H9 (cell line): ENCODE data around the gene KRT8. TPM values are rescaled to one million over a fixed set of nuclear protein-coding genes. Genes with fewer than 3 reads are reported as not detected.
A peak's percentile ranks its signal among the peaks of the same experiment; 100 is the strongest.

Experiments used
- DNase-seq: peaks from one replicate; pipeline ENCODE4 v3.0.0-alpha.2; 2017
- H2AFZ ChIP-seq: one replicate; pipeline ENCODE4 v1.6.1; 2013; ENCODE audit warnings: mild to moderate bottlenecking, low read length, control low read depth, moderate library complexity
- H2AK5ac ChIP-seq: 2 replicates; pipeline ENCODE4 v1.6.1; 2013; ENCODE audit warnings: low read length, control low read depth, mixed read lengths; ENCODE audit not compliant: insufficient read length
- H2BK120ac ChIP-seq: one replicate; pipeline ENCODE4 v1.6.1; 2013; ENCODE audit warnings: low read depth, mild to moderate bottlenecking, low read length, control low read depth, inconsistent platforms; ENCODE audit not compliant: poor library complexity, severe bottlenecking
- H2BK12ac ChIP-seq: 2 replicates; pipeline ENCODE4 v1.6.1; 2013; ENCODE audit warnings: low read length, control low read depth, mixed read lengths, low read depth; ENCODE audit not compliant: insufficient read length
- H2BK15ac ChIP-seq: 2 replicates; pipeline ENCODE4 v1.6.1; 2013; ENCODE audit warnings: low read depth, low read length, control low read depth
- H2BK20ac ChIP-seq: one replicate; pipeline ENCODE4 v1.6.1; 2013; ENCODE audit warnings: low read depth, mild to moderate bottlenecking, low read length, control low read depth, inconsistent platforms; ENCODE audit not compliant: poor library complexity, severe bottlenecking
- H2BK5ac ChIP-seq: 2 replicates; pipeline ENCODE4 v1.6.1; 2013; ENCODE audit warnings: low read length, control low read depth, mixed read lengths; ENCODE audit not compliant: insufficient read length
- H3K14ac ChIP-seq: 2 replicates; pipeline ENCODE4 v1.6.1; 2013; ENCODE audit warnings: low read length, control low read depth; ENCODE audit not compliant: insufficient read depth
- H3K18ac ChIP-seq: 2 replicates; pipeline ENCODE4 v1.6.1; 2013; ENCODE audit warnings: low read depth, mild to moderate bottlenecking, mixed read lengths, low read length, control low read depth; ENCODE audit not compliant: insufficient read length
- H3K23ac ChIP-seq: 2 replicates; pipeline ENCODE4 v1.6.1; 2013; ENCODE audit warnings: low read length, control low read depth, mixed read lengths, low read depth; ENCODE audit not compliant: insufficient read length
- H3K23me2 ChIP-seq: 2 replicates; pipeline ENCODE4 v1.6.1; 2013; ENCODE audit warnings: low read depth, mild to moderate bottlenecking, mixed read lengths, low read length, control low read depth; ENCODE audit not compliant: insufficient read length, poor library complexity, severe bottlenecking
- H3K27ac ChIP-seq: 2 replicates; pipeline ENCODE4 v1.5.1; 2013; ENCODE audit warnings: low read length, control low read depth, mixed read lengths, low read depth; ENCODE audit not compliant: insufficient read length
- H3K27me3 ChIP-seq: 2 replicates; pipeline ENCODE4 v1.6.1; 2013; ENCODE audit warnings: low read length, control low read depth, inconsistent platforms; ENCODE audit not compliant: insufficient read depth
- H3K4ac ChIP-seq: 2 replicates; pipeline ENCODE4 v1.6.1; 2013; ENCODE audit warnings: low read depth, mild to moderate bottlenecking, control low read depth, inconsistent platforms, low read length, moderate library complexity
- H3K4me1 ChIP-seq: 2 replicates; pipeline ENCODE4 v1.6.1; 2013; ENCODE audit warnings: low read length, control low read depth, inconsistent platforms; ENCODE audit not compliant: insufficient read depth
- H3K4me2 ChIP-seq: 2 replicates; pipeline ENCODE4 v1.6.1; 2013; ENCODE audit warnings: low read length, control low read depth, mixed read lengths; ENCODE audit not compliant: insufficient read length, insufficient read depth
- H3K56ac ChIP-seq: 2 replicates; pipeline ENCODE4 v1.6.1; 2013; ENCODE audit warnings: low read depth, mild to moderate bottlenecking, mixed read lengths, low read length, control low read depth; ENCODE audit not compliant: insufficient read length
- H3K79me1 ChIP-seq: 2 replicates; pipeline ENCODE4 v1.6.1; 2013; ENCODE audit warnings: low read depth, mild to moderate bottlenecking, moderate library complexity, low read length, control low read depth, inconsistent platforms; ENCODE audit not compliant: insufficient read depth, poor library complexity, severe bottlenecking
- H3K79me2 ChIP-seq: 2 replicates; pipeline ENCODE4 v1.6.1; 2013; ENCODE audit warnings: low read length, control low read depth, inconsistent platforms; ENCODE audit not compliant: insufficient read depth
- H3K9ac ChIP-seq: 2 replicates; pipeline ENCODE4 v1.6.1; 2013; ENCODE audit warnings: low read length, control low read depth, mixed read lengths; ENCODE audit not compliant: insufficient read length; ENCODE audit errors: extremely low read depth
- H3K9me3 ChIP-seq: one replicate; pipeline ENCODE4 v1.6.1; 2013; ENCODE audit warnings: low read depth, low read length, inconsistent platforms; ENCODE audit not compliant: control insufficient read depth
- H3T11ph ChIP-seq: one replicate; pipeline ENCODE4 v1.6.1; 2013; ENCODE audit warnings: mild to moderate bottlenecking, low read length, control low read depth, inconsistent platforms
- H4K20me1 ChIP-seq: one replicate; pipeline ENCODE4 v1.6.1; 2013; ENCODE audit not compliant: control insufficient read depth, insufficient read length, insufficient read depth
- H4K5ac ChIP-seq: 2 replicates; pipeline ENCODE4 v1.6.1; 2013; ENCODE audit warnings: low read depth, mild to moderate bottlenecking, mixed read lengths, low read length, control low read depth; ENCODE audit not compliant: insufficient read length
- H4K8ac ChIP-seq: replicated peaks from 2 replicates; pipeline ENCODE4 v1.6.1; 2013; ENCODE audit warnings: low read length, control low read depth, mixed read lengths, low read depth; ENCODE audit not compliant: insufficient read length
- H4K91ac ChIP-seq: 2 replicates; pipeline ENCODE4 v1.6.1; 2013; ENCODE audit warnings: low read depth, mild to moderate bottlenecking, moderate library complexity, mixed read lengths, low read length, control low read depth; ENCODE audit not compliant: insufficient read length
- H3K27ac Mint-ChIP-seq, 3 experiments: 2 replicates in 2 of 3; 3 replicates in 1 of 3; pipeline ENCODE4 v1.8.0; 2020 to 2021; ENCODE audit warnings: mixed read lengths in 3 of 3, mild to moderate bottlenecking in 1 of 3, moderate library complexity in 1 of 3
- H3K27me3 Mint-ChIP-seq: 2 replicates; pipeline ENCODE4 v1.8.0; 2021; ENCODE audit warnings: low read depth, mild to moderate bottlenecking, moderate library complexity, mixed read lengths
- H3K36me3 Mint-ChIP-seq, 3 experiments: 2 replicates in 2 of 3; 3 replicates in 1 of 3; pipeline ENCODE4 v1.8.0; 2020 to 2021; ENCODE audit warnings: low read depth in 3 of 3, mixed read lengths in 3 of 3; ENCODE audit not compliant: insufficient read depth in 1 of 3
- H3K4me1 Mint-ChIP-seq, 2 experiments: 2 replicates each; pipeline ENCODE4 v1.8.0; 2020; ENCODE audit warnings: mixed read lengths in 2 of 2
- H3K4me3 Mint-ChIP-seq, 2 experiments: 2 replicates in 1 of 2; 3 replicates in 1 of 2; pipeline ENCODE4 v1.8.0; 2020 to 2021; ENCODE audit warnings: mild to moderate bottlenecking in 2 of 2, mixed read lengths in 2 of 2, moderate library complexity in 1 of 2
- H3K9me3 Mint-ChIP-seq, 2 experiments: 2 replicates in 1 of 2; 3 replicates in 1 of 2; pipeline ENCODE4 v1.8.0; 2020; ENCODE audit warnings: mild to moderate bottlenecking in 2 of 2, mixed read lengths in 2 of 2, moderate library complexity in 1 of 2
- CTCF ChIP-seq: fragments of 200-600 bp; sonication (generic); conservative IDR thresholded peaks from 3 replicates; pipeline ENCODE4 v1.8.0; 2021; ENCODE audit warnings: antibody characterized with exemption, mild to moderate bottlenecking
- WGBS: extraction: QIAGEN DNeasy Blood & Tissue Kit; methylation state at CpG from one replicate; pipeline ENCODE4 v1.1.7; 2013; ENCODE audit warnings: missing lambda C conversion rate, low lambda C conversion rate, mixed read lengths; ENCODE audit not compliant: insufficient read length; ENCODE audit errors: extremely low coverage; 5-methylcytosine and 5-hydroxymethylcytosine counted together
- total RNA-seq: library from RNA; stranded (reverse); gene quantifications from 2 replicates; pipeline ENCODE4 v1.2.1, GENCODE V29; 2021

Gene KRT8
- total RNA-seq, 1 experiment from 2014 or later = 244 TPM

- no peak overlapping the region for H2BK120ac ChIP-seq
- no peak overlapping the region for H2BK12ac ChIP-seq
- Mint-ChIP-seq H3K4me3 (peak overlapping the region; percentile 58 to 81), H3K36me3 (no peaks in the 10 kb centered on the region), H3K27ac (peak overlapping the region in 1 of 3 experiments; percentile 3; a peak in 1 of 7 replicates), H3K4me1 (peaks cover 10 to 27% of the 10 kb centered on the region in 2 experiments), H3K27me3 (peaks cover 52% of the 10 kb centered on the region), H3K9me3 (no peaks in the 10 kb centered on the region)
- no peak overlapping the region for H2BK15ac ChIP-seq
- H2AFZ ChIP-seq = no peak overlapping the region
- no peak overlapping the region for H3K27ac ChIP-seq
- no peak overlapping the region for H4K8ac ChIP-seq
- peak overlapping the region; percentile 26 for H3K4me2 ChIP-seq
- no peak overlapping the region for H4K5ac ChIP-seq
- no peak overlapping the region for H2AK5ac ChIP-seq
- H4K20me1 ChIP-seq = no peaks in the 10 kb centered on the region
- no peak for TF ChIP-seq CTCF
- no peak overlapping the region for H3K4ac ChIP-seq
- H3K18ac ChIP-seq = no peak overlapping the region
- H3K9ac ChIP-seq = no peak overlapping the region
- no peak overlapping the region for H3K23ac ChIP-seq
- no peaks in the 10 kb centered on the region for H3K4me1 ChIP-seq
- no peak overlapping the region for H3T11ph ChIP-seq
- H3K27me3 ChIP-seq = no peaks in the 10 kb centered on the region; the same call in 1 of the 2 replicates
- H2BK20ac ChIP-seq = no peak overlapping the region
- H3K56ac ChIP-seq = no peak overlapping the region
- peak; percentile 68 for DNase-seq
- H3K79me2 ChIP-seq = no peaks in the 10 kb centered on the region
- H2BK5ac ChIP-seq = no peak overlapping the region
- no CpG with 5 or more reads among the region's 55 CpGs for WGBS
- H3K23me2 ChIP-seq = peaks cover 4% of the 10 kb centered on the region
- H3K14ac ChIP-seq = 0 out of 2 replicates have a peak overlapping the region, but pooled peaks have one; percentile 11
- H3K9me3 ChIP-seq = no peaks in the 10 kb centered on the region
- H3K79me1 ChIP-seq = no peaks in the 10 kb centered on the region
- no peak overlapping the region for H4K91ac ChIP-seq
Measured at GRCh38 chr12:52873832-52874572, 30.9 kb downstream of the KRT8 start.
